NCI-H82 (cell line): ENCODE results near the gene ERC2.

Experiments used
- DNase-seq: peaks from one replicate; lab custom pipeline; 2025; lab: John Stamatoyannopoulos, UW

ERC2 gene

GRCh38 chr3:56189536-56189935, 278.7 kb downstream of the ERC2 start:
- no peak for DNase-seq

- DNase-seq, result no peak
Measured at GRCh38 chr3:56188201-56188600, 280.1 kb downstream of the ERC2 start.

GRCh38 chr3:56187051-56187450, 281.2 kb downstream of the ERC2 start:
- no peak for DNase-seq

- peak; percentile 84 for DNase-seq
Measured at GRCh38 chr3:56185827-56186226, 282.4 kb downstream of the ERC2 start.

GRCh38 chr3:56183529-56183928, 284.7 kb downstream of the ERC2 start:
- no peak for DNase-seq

GRCh38 chr3:56180433-56180832, 287.8 kb downstream of the ERC2 start:
- DNase-seq, result no peak

- DNase-seq, result no peak
Measured at GRCh38 chr3:56173601-56174000, 294.7 kb downstream of the ERC2 start.

GRCh38 chr3:56164436-56164835, 303.8 kb downstream of the ERC2 start:
- DNase-seq, result no peak

GRCh38 chr3:56157693-56158362, 310.4 kb downstream of the ERC2 start:
- DNase-seq, result no peak

GRCh38 chr3:56154297-56154696, 314.0 kb downstream of the ERC2 start:
- DNase-seq, result no peak

- no peak for DNase-seq
Measured at GRCh38 chr3:56147354-56147753, 320.9 kb downstream of the ERC2 start.

GRCh38 chr3:56145410-56145809, 322.9 kb downstream of the ERC2 start:
- DNase-seq, result no peak

- DNase-seq, result no peak
Measured at GRCh38 chr3:56144805-56145204, 323.5 kb downstream of the ERC2 start.

- DNase-seq, result no peak
Measured at GRCh38 chr3:56137415-56137814, 330.9 kb downstream of the ERC2 start.

GRCh38 chr3:56136514-56136913, 331.8 kb downstream of the ERC2 start:
- DNase-seq, result no peak

- DNase-seq, result no peak
Measured at GRCh38 chr3:56135941-56136340, 332.3 kb downstream of the ERC2 start.

- no peak for DNase-seq
Measured at GRCh38 chr3:56133423-56133822, 334.8 kb downstream of the ERC2 start.

GRCh38 chr3:56132762-56133161, 335.5 kb downstream of the ERC2 start:
- DNase-seq, result no peak

- no peak for DNase-seq
Measured at GRCh38 chr3:56131974-56132590, 336.2 kb downstream of the ERC2 start.

- DNase-seq, result no peak
Measured at GRCh38 chr3:56130036-56130435, 338.2 kb downstream of the ERC2 start.

- no peak for DNase-seq
Measured at GRCh38 chr3:56126632-56127031, 341.6 kb downstream of the ERC2 start.

GRCh38 chr3:56125358-56126005, 342.8 kb downstream of the ERC2 start:
- no peak for DNase-seq

GRCh38 chr3:56124546-56124945, 343.7 kb downstream of the ERC2 start:
- no peak for DNase-seq

GRCh38 chr3:56123487-56123886, 344.8 kb downstream of the ERC2 start:
- no peak for DNase-seq
